Fibroblast of the conjunctiva (primary cell): ENCODE data around the gene IRF9.

Experiments
- DNase-seq: peaks from one replicate; pipeline ENCODE4 v3.0.0-alpha.2; 2010; ENCODE audit warnings: low read depth

The IRF9 gene

GRCh38 chr14:24160850-24161804 lies at the start of gene IRF9:
Gene IRF9, plus strand, starts transcription at chr14:24161265. Its CDS starts 880 bp downstream, at chr14:24162145.
- peak; percentile 92 for DNase-seq

GRCh38 chr14:24113379-24113800 lies 47.7 kb upstream of the IRF9 start:
- no peak for DNase-seq

- DNase-seq = peak; percentile 82
Observed at GRCh38 chr14:24113801-24114531, 47.1 kb upstream of the IRF9 start.

- DNase-seq = peak; percentile 100
Observed at GRCh38 chr14:24114532-24115421, 46.3 kb upstream of the IRF9 start, which contains the start of the genes DCAF11 and NRL. Gene DCAF11, plus strand, starts transcription at chr14:24114777. Its CDS starts 818 bp downstream, at chr14:24115595. Gene NRL, minus strand, starts transcription at chr14:24114949. Its CDS starts 32,101 bp downstream, at chr14:24082848.

GRCh38 chr14:24115422-24116127 lies 45.5 kb upstream of the IRF9 start:
- no peak for DNase-seq

- no peak for DNase-seq
Observed at GRCh38 chr14:24116128-24116814, 44.8 kb upstream of the IRF9 start.

GRCh38 chr14:24117179-24117578 lies 43.9 kb upstream of the IRF9 start:
- no peak for DNase-seq

GRCh38 chr14:24119691-24120090 lies 41.4 kb upstream of the IRF9 start:
- DNase-seq = no peak

- no peak for DNase-seq
Observed at GRCh38 chr14:24121210-24121609, 39.9 kb upstream of the IRF9 start.

- no peak for DNase-seq
Observed at GRCh38 chr14:24122416-24122815, 38.6 kb upstream of the IRF9 start.

GRCh38 chr14:24122898-24123297 lies 38.2 kb upstream of the IRF9 start:
- no peak for DNase-seq

GRCh38 chr14:24123424-24124417 lies 37.3 kb upstream of the IRF9 start:
- DNase-seq = no peak

- no peak for DNase-seq
Observed at GRCh38 chr14:24126939-24127338, 34.1 kb upstream of the IRF9 start.

- no peak for DNase-seq
Observed at GRCh38 chr14:24127673-24128072, 33.4 kb upstream of the IRF9 start.

GRCh38 chr14:24129410-24129998 lies 31.6 kb upstream of the IRF9 start:
- no peak for DNase-seq

- DNase-seq = no peak
Observed at GRCh38 chr14:24130380-24130716, 30.7 kb upstream of the IRF9 start, which contains the start of gene FITM1. Gene FITM1, plus strand, starts transcription at chr14:24130659. Its CDS starts 905 bp downstream, at chr14:24131564.

- no peak for DNase-seq
Observed at GRCh38 chr14:24130717-24131548, 30.1 kb upstream of the IRF9 start.

- DNase-seq = no peak
Observed at GRCh38 chr14:24131549-24131966, 29.5 kb upstream of the IRF9 start.
